ENCODE data around the gene ALPK3. TPM values are rescaled to one million over a fixed set of nuclear protein-coding genes. Genes with fewer than 3 reads are reported as not detected.
A peak's percentile ranks its signal among the peaks of the same experiment; 100 is the strongest.

Gene ALPK3
- total RNA-seq, 8 experiments from 2014 or later, result 0.16 to 1.4 (median 0.64) TPM

DNA sequence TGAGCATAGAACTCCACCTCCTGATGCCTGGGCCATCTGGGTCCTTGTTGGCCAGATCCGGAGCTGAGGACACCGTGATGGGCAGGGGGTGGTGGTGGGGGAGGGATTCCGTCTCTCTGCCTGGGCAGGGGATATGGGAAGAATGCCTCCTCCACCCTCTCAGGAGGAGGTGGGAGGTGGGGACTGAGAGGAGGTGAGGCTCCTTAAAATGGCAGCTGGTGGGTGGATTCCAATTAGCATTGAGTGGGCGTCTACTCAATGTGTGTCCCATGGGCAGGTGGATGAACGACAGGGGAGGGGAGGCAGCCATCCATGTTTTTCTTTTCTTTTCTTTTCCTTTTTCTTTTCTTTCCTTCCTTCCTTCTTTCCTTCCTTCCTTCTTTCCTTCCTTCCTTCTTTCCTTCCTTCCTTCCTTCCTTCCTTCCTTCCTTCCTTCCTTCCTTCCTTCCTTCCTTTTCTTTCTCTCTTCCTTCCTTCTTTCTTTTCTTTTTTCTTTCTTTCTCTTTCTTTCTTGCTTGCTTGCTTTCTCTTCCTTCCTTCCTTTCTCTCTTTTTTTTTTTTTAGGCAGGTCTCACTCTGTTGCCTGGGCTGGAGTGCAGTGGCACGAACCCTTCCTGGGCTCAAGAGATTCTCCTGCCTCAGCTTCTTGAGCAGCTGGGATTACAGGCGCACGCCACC lies 72.3 kb downstream of the ALPK3 start:
- WGBS, 10 experiments, result 67 to 100% (median 80%) methylated on average over 1 to 5 of the region's 8 CpGs; no CpG with 5 or more reads in 1 of the 10 experiments
- in situ Hi-C loops (cut with MboI; ENCODE audit: low pct_unique_long_range_greater_than_20kb in 2 of 9, low sequenced_read_pairs in 9 of 9, unreplicated experiment in 9 of 9), result no loop called here

DNA sequence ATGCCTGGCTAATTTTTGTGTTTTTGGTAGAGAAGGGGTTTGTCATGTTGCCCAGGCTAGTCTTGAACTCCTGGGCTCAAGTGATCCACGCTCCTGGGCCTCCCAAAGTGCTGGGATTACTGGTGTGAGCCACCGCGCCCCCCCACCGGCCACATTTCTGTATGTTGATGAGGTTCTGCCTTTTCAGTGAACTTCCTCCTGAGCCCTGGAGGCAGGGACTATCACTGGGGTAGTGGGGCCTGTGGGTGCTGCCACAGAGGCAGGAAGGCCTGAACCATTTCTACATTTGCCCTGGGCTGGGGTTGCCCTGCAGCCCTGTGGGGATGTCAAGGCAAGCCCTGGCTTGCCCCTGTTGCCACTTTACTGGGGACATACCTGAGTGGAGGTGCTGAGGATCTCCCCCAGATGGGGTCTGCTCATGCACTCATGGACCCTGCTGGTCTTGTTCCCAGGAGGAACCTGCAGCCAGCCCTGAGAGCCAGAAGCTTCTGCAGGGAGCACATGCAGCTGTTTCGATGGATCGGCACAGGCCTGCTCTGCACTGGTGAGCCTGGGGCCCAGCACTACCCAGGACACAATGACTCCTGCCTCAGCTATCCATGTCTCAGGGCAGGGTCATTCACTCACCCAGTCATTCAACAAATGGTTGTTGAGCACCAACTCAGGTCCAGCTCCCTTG lies 73.0 kb downstream of the ALPK3 start:
- no peak overlapping the region for H3K27ac ChIP-seq
- no peak overlapping the region for H3K4me3 ChIP-seq
- H3K4me1 ChIP-seq (replicated peaks in 1 of 2), result no peaks in the 10 kb centered on the region
- WGBS, 10 experiments, result 50 to 100% (median 93%) methylated on average over 1 to 3 of the region's 6 CpGs; no CpG with 5 or more reads in 5 of the 10 experiments
- in situ Hi-C loops (cut with MboI; ENCODE audit: low pct_unique_long_range_greater_than_20kb in 2 of 9, low sequenced_read_pairs in 9 of 9, unreplicated experiment in 9 of 9), result no loop called here
- ATAC-seq (replicated peaks in 6 of 8), result no peak

More for the DNA sequence above, 72.3 kb downstream of the ALPK3 start:
- no peak overlapping the region for H3K27ac ChIP-seq
- no peaks in the 10 kb centered on the region for H3K4me1 ChIP-seq (replicated peaks in 1 of 2)
- no peak overlapping the region for H3K4me3 ChIP-seq
- ATAC-seq (replicated peaks in 6 of 8), result no peak

DNA sequence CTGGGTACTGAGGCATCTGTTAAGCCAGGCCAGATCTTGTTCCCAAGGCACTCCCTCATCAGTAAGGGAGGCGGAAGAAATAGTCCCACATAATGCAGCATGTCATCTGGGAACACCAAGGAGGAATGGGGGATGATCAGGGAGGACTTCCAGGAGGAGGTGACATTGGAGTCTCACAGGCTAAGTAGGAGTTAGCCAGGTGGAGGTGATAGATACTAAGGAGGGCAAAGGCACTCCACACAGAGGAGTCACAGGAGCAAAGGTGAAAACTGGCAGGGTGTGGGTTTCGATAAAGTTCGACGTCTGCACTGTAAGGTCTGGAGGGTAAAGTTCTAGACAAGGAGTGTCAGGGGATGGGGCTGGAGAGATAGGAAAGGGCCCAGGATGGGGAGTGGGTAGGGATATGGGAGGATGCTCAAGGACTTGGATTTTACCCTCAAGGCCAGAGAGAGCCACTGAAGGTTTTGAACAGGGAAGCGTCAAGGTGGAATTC lies 73.6 kb downstream of the ALPK3 start:
- in situ Hi-C loops (cut with MboI; ENCODE audit: low pct_unique_long_range_greater_than_20kb in 2 of 9, low sequenced_read_pairs in 9 of 9, unreplicated experiment in 9 of 9), result no loop called here
- ATAC-seq (replicated peaks in 6 of 8), result no peak
- WGBS, 10 experiments, result 76 to 100% (median 85%) methylated on average over 1 to 5 of the region's 5 CpGs; no CpG with 5 or more reads in 4 of the 10 experiments
- Histone ChIP-seq H3K4me1 (replicated peaks in 1 of 2) (no peaks in the 10 kb centered on the region), H3K4me3 (no peak overlapping the region), H3K27ac (no peak overlapping the region)

DNA sequence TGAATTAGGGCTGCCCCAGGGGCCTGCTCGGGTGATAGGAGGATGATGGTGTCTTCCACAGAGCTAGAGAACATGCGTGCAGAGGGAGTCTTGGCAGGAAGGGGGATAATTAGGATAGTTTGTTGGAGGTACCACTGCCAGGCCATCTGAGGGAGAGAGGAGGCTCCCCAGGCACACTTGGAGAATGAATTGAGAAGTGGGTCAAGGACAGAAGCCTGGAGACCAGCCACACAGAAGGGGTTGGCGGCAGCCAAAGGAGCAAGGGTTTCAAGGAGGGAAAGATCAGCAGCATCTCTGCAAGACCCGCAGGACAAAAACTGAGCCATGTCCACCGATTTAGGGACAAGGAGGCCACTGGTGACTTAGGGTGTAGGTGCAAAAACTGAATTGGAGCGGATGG lies 74.2 kb downstream of the ALPK3 start:
- ATAC-seq (replicated peaks in 6 of 8), result no peak

DNA sequence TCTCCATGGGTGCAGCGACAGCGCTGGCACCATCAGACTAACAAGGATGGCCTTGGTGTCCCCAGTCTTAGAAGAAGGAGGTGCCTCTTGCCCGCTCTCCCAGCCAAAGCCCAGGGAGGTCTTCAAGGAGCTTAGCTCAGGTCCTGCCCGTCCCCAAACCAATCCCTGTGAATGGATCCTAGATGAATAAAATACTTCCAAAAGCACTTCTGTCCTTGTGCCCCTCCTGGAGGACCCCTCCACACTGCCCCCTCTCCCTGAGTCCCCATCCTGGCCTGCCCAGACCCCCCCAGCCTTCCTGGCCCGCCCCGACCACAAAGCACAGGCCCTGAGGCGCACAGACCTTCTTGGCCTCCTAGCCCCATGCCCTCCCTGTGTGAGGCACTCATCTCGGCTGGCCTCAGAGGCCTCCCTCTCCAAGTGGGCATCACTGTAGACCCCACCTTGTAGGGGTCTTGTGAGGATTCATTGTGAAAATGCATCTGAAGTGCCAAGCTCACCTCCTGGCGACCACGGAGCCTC lies 75.7 kb downstream of the ALPK3 start:
- no peak for ATAC-seq (replicated peaks in 6 of 8)
- in situ Hi-C loops (cut with MboI; ENCODE audit: low pct_unique_long_range_greater_than_20kb in 2 of 9, low sequenced_read_pairs in 9 of 9, unreplicated experiment in 9 of 9), result no loop called here
- Histone ChIP-seq H3K27ac (no peak overlapping the region), H3K4me3 (no peak overlapping the region), H3K4me1 (replicated peaks in 1 of 2) (no peaks in the 10 kb centered on the region)
- 80 to 100% methylated on average over 2 of the region's 10 CpGs; no CpG with 5 or more reads in 8 of the 10 experiments for WGBS, 10 experiments

More for the DNA sequence above, 74.2 kb downstream of the ALPK3 start:
- H3K4me1 ChIP-seq (replicated peaks in 1 of 2), result no peaks in the 10 kb centered on the region
- no peak overlapping the region for H3K4me3 ChIP-seq
- 0 to 100% (median 82%) methylated on average over 1 to 6 of the region's 6 CpGs; no CpG with 5 or more reads in 1 of the 10 experiments for WGBS, 10 experiments
- no peak overlapping the region for H3K27ac ChIP-seq
- in situ Hi-C loops (cut with MboI; ENCODE audit: low pct_unique_long_range_greater_than_20kb in 2 of 9, low sequenced_read_pairs in 9 of 9, unreplicated experiment in 9 of 9), result no loop called here

DNA sequence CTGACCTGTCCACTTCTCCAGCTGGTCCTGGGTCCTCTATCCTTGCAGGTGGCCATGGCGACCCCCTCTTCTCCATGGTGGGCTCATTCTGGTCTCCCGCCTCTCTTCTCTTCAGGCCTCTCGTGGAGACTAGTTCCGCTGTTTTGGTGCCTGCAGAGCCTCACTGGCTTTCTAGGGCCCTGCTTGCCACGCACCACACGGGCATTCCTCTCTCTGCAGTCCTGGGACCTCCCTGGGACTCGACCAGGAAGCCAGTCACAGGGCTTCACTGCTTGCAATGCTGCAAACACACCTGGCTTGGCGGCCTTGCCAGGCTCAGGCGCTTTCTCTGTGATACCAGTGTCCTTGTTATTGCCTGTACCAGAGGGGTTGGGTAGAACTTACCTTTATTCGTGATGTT lies 76.5 kb downstream of the ALPK3 start:
- no peak overlapping the region for H3K4me3 ChIP-seq
- no peaks in the 10 kb centered on the region for H3K4me1 ChIP-seq (replicated peaks in 1 of 2)
- no peak overlapping the region for H3K27ac ChIP-seq
- no peak for ATAC-seq (replicated peaks in 6 of 8)
- WGBS, 10 experiments, result 50 to 100% (median 80%) methylated on average over 1 to 10 of the region's 10 CpGs; no CpG with 5 or more reads in 2 of the 10 experiments
- in situ Hi-C loops (cut with MboI; ENCODE audit: low pct_unique_long_range_greater_than_20kb in 2 of 9, low sequenced_read_pairs in 9 of 9, unreplicated experiment in 9 of 9), result no loop called here

DNA sequence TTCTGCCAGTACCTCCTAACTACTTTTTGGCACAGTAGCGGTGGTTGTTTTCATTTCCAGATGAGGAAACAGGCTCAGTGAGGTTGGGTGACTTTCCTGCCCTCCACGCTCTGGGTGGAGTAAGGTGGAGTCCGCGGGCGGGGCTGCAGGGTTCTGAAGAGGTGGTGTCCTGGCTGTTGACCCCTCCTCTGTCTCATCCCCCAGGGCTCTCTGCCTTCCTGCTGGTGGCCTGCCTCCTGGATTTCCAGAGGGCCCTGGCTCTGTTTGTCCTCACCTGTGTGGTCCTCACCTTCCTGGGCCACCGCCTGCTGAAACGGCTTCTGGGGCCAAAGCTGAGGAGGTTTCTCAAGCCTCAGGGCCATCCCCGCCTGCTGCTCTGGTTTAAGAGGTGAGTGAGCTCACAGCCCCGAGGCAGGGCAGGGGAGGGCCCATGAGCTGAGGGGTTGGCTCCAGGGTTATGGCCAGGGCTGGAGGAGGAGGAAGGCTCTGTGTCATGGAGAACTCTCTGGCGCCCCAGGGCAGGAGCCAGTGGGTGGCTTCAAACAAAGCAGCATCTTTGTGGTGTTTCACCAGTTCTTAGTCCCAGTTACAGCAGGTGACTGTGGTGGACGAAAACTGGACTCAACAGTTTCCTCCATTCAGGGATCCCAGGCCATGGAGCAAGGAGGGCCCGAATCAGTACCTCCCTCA lies 77.7 kb downstream of the ALPK3 start:
- Histone ChIP-seq H3K4me1 (replicated peaks in 1 of 2) (no peaks in the 10 kb centered on the region), H3K27ac (no peak overlapping the region), H3K4me3 (no peak overlapping the region)
- ATAC-seq (replicated peaks in 6 of 8), result peak in 3 of 8 experiments; percentile 31 to 81 (median 71)
- in situ Hi-C loops (cut with MboI; ENCODE audit: low pct_unique_long_range_greater_than_20kb in 2 of 9, low sequenced_read_pairs in 9 of 9, unreplicated experiment in 9 of 9), result no loop called here
- WGBS, 10 experiments, result 60 to 100% (median 82%) methylated on average over 1 to 8 of the region's 12 CpGs; no CpG with 5 or more reads in 4 of the 10 experiments

DNA sequence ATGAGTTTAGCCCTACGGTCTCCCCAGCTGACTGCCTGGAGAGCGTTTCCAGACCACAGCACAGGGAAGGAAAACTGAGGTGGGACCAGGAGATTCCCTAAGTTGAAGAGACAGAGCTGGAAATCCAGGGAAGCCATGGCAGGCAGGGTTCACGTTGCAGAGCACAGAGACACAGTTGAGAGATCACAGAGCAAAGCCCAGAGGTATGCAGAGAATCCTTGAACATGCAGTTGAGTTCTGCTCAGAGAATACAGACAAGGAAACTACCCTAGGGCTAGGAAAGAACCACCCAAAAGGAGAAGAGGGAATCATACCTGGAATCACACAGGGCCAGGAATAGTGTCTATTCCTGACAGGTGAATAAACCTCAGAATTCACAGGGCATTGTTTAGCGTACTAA lies 81.6 kb downstream of the ALPK3 start:
- 34 to 100% (median 57%) methylated on average over 1 to 4 of the region's 4 CpGs; no CpG with 5 or more reads in 2 of the 10 experiments for WGBS, 10 experiments
- no peak for ATAC-seq (replicated peaks in 6 of 8)

DNA sequence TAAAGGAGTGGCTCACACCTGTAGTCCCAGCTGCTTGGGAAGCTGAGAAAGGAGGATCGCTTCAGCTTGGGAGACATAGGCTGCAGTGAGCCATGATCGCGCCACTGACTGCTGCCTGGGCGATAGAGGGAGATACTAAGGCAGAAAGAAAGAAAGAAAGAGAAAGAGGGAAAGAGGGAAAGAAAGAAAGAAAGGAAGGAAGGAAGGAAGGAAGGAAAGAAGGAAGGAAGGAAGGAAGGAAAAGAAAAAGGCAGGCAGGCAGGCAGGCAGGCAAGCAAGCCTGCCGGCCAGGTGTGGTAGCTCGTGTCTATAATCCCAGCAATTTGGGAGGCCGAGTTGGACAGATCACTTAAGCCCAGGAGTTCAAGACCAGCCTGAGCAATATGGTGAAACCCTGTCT lies 82.6 kb downstream of the ALPK3 start:
- in situ Hi-C loops (cut with MboI; ENCODE audit: low pct_unique_long_range_greater_than_20kb in 2 of 9, low sequenced_read_pairs in 9 of 9, unreplicated experiment in 9 of 9), result no loop called here
- Histone ChIP-seq H3K27ac (no peak overlapping the region), H3K4me3 (no peak overlapping the region), H3K4me1 (replicated peaks in 1 of 2) (no peaks in the 10 kb centered on the region)
- 67 to 100% (median 92%) methylated on average over 1 to 7 of the region's 7 CpGs; no CpG with 5 or more reads in 3 of the 10 experiments for WGBS, 10 experiments
- ATAC-seq (replicated peaks in 6 of 8), result no peak

More for the DNA sequence above, 81.6 kb downstream of the ALPK3 start:
- Histone ChIP-seq H3K4me1 (replicated peaks in 1 of 2) (no peaks in the 10 kb centered on the region), H3K4me3 (no peak overlapping the region), H3K27ac (no peak overlapping the region)
- in situ Hi-C loops (cut with MboI; ENCODE audit: low pct_unique_long_range_greater_than_20kb in 2 of 9, low sequenced_read_pairs in 9 of 9, unreplicated experiment in 9 of 9), result no loop called here

DNA sequence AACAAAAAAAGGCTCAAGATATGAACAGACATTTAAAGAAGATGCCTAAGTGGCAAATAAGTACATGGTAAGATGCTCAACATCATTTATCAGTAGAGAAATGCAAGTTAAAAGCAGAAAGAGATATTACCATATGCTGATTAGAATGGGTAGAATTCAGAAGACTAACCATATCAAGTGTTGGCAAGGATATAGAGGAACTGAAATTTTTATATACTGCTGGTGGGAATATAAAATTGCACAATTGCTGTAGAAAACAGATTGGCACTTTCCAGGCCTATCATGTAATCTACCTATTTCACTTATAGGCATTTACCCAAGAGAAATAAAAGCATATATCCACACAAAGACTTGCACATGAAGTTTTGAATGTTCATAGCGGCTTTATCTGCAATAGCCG lies 84.4 kb downstream of the ALPK3 start:
- H3K27ac ChIP-seq, result no peak overlapping the region
- H3K4me1 ChIP-seq (replicated peaks in 1 of 2), result no peaks in the 10 kb centered on the region
- H3K4me3 ChIP-seq, result no peak overlapping the region
- in situ Hi-C loops (cut with MboI; ENCODE audit: low pct_unique_long_range_greater_than_20kb in 2 of 9, low sequenced_read_pairs in 9 of 9, unreplicated experiment in 9 of 9), result no loop called here
- ATAC-seq (replicated peaks in 6 of 8), result no peak
- 63 to 100% (median 87%) methylated on average over 1 to 2 of the region's 2 CpGs; no CpG with 5 or more reads in 1 of the 10 experiments for WGBS, 10 experiments

DNA sequence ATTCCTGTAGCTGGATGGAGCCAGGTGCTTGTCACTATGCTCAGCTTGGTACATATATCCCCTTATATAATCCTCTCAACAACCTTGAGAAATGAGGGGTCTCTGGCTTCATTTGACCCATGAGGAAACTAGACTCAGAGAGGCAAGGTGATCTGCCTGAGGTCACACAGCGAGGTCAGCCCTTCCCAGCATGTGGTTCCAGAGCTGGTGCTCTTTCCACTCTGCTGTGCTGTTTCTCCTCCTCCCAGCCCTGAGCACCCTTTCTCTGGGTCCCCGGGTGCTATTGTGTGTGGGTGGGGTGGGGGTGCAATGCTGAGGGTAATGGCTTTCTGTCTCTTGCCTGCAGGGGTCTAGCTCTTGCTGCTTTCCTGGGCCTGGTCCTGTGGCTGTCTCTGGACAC lies 86.6 kb downstream of the ALPK3 start:
- ATAC-seq (replicated peaks in 6 of 8), result no peak
- H3K4me1 ChIP-seq (replicated peaks in 1 of 2), result no peaks in the 10 kb centered on the region
- no peak overlapping the region for H3K27ac ChIP-seq
- in situ Hi-C loops (cut with MboI; ENCODE audit: low pct_unique_long_range_greater_than_20kb in 2 of 9, low sequenced_read_pairs in 9 of 9, unreplicated experiment in 9 of 9), result no loop called here
- no peak overlapping the region for H3K4me3 ChIP-seq
- 80 to 100% (median 80%) methylated on average over 1 to 2 of the region's 2 CpGs; no CpG with 5 or more reads in 6 of the 10 experiments for WGBS, 10 experiments

DNA sequence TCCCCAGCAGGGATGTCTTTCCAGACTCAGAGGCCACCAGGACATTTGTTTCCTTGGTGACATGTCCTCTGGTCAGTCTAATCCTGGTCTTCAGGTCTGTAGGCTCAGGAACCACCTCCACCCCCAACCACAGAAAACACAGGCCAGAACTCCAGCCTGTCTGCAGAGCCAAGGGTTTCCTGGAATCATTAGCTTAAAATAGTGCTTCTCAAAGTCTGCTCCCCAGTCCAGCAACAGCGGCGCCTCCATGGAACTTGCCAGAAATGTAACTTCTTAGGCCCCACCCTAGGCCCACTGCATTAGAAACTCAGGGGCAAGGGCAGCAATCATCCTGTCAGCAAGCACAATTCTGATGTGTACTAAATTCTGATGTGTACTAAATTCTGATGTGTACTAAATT lies 87.3 kb downstream of the ALPK3 start:
- H3K4me1 ChIP-seq (replicated peaks in 1 of 2), result no peaks in the 10 kb centered on the region
- no peak overlapping the region for H3K27ac ChIP-seq
- WGBS, 10 experiments, result 60 to 100% (median 92%) methylated on average over 2 of the region's 2 CpGs; no CpG with 5 or more reads in 6 of the 10 experiments
- no peak overlapping the region for H3K4me3 ChIP-seq
- in situ Hi-C loops (cut with MboI; ENCODE audit: low pct_unique_long_range_greater_than_20kb in 2 of 9, low sequenced_read_pairs in 9 of 9, unreplicated experiment in 9 of 9), result no loop called here
- ATAC-seq (replicated peaks in 6 of 8), result peak in 3 of 8 experiments; percentile 74 to 94 (median 85)
